ENCODE data around the gene CDH16. TPM values are rescaled to one million over a fixed set of nuclear protein-coding genes. Genes with fewer than 3 reads are reported as not detected.

The CDH16 gene
- total and polyA plus RNA-seq, 2 experiments from 2014 or later: not detected

DNA sequence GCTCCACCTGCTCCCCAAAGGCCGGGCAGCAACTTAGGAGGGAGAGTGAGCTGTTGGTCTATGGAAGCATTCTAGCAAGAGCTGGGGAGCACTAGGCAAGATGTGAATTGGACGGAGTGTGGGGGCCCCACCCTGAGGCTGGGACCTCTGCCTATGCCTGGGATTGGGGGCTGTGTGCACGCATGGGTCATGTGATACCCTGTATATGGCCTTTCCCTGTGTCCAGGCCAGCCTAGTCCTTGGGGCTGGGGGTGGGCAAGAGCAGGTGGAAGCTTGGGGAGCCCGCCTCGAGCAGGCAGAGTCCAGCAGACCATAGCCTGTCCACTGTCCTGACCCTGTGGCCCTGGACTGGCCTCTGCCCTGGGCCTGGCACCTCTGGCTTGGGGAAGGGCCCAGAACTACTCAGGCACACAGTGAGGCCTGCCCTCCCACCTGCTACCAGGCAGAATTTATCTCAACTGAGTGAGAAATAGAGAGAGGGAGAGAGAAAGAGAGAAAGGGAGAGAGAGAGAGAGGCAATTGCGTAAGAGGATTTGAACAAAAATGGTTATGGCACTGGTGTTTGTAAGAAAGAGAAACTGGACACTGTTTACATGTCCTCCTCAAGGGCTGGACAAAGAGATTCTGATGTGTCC is 19.3 kb downstream of the CDH16 start:
- Histone ChIP-seq H3K79me2 (replicated peaks; ENCODE audit: insufficient read depth) (no peaks in the 10 kb centered on the region), H3K4me1 (ENCODE audit: insufficient read depth) (peaks cover 8% of the 10 kb centered on the region; the same call in 1 of the 2 replicates), H3K4me3 (no peak overlapping the region), H3K27me3 (ENCODE audit: insufficient read depth) (no peaks in the 10 kb centered on the region), H3K9me2 (ENCODE audit: insufficient read depth) (no peaks in the 10 kb centered on the region), H3K27ac (ENCODE audit: low read depth) (no peak overlapping the region), H3F3A (replicated peaks; ENCODE audit: low read depth) (0 out of 2 replicates have a peak, but pooled peaks cover 4% of the 10 kb centered on the region), H2AFZ (no peak overlapping the region), H4K20me1 (replicated peaks; ENCODE audit: insufficient read depth) (no peaks in the 10 kb centered on the region), H3K36me3 (ENCODE audit: insufficient read depth) (no peaks in the 10 kb centered on the region), H3K4me2 (no peak overlapping the region; the same call in 1 of the 2 replicates)
- Mint-ChIP-seq H3K4me1 (peaks cover 10% of the 10 kb centered on the region; the same call in 2 of the 3 replicates), H3K36me3 (ENCODE audit: low read depth) (no peaks in the 10 kb centered on the region), H3K4me3 (no peak overlapping the region; the same call in 2 of the 3 replicates), H3K27me3 (ENCODE audit: insufficient read depth, low read depth, poor library complexity) (peaks cover 11% of the 10 kb centered on the region), H3K27ac (no peak overlapping the region), H3K9me3 (no peaks in the 10 kb centered on the region; the same call in 2 of the 3 replicates)
- DNase-seq (ENCODE audit: low spot score) (no peak), ATAC-seq (no peak)
- TF ChIP-seq, protein P1, sequence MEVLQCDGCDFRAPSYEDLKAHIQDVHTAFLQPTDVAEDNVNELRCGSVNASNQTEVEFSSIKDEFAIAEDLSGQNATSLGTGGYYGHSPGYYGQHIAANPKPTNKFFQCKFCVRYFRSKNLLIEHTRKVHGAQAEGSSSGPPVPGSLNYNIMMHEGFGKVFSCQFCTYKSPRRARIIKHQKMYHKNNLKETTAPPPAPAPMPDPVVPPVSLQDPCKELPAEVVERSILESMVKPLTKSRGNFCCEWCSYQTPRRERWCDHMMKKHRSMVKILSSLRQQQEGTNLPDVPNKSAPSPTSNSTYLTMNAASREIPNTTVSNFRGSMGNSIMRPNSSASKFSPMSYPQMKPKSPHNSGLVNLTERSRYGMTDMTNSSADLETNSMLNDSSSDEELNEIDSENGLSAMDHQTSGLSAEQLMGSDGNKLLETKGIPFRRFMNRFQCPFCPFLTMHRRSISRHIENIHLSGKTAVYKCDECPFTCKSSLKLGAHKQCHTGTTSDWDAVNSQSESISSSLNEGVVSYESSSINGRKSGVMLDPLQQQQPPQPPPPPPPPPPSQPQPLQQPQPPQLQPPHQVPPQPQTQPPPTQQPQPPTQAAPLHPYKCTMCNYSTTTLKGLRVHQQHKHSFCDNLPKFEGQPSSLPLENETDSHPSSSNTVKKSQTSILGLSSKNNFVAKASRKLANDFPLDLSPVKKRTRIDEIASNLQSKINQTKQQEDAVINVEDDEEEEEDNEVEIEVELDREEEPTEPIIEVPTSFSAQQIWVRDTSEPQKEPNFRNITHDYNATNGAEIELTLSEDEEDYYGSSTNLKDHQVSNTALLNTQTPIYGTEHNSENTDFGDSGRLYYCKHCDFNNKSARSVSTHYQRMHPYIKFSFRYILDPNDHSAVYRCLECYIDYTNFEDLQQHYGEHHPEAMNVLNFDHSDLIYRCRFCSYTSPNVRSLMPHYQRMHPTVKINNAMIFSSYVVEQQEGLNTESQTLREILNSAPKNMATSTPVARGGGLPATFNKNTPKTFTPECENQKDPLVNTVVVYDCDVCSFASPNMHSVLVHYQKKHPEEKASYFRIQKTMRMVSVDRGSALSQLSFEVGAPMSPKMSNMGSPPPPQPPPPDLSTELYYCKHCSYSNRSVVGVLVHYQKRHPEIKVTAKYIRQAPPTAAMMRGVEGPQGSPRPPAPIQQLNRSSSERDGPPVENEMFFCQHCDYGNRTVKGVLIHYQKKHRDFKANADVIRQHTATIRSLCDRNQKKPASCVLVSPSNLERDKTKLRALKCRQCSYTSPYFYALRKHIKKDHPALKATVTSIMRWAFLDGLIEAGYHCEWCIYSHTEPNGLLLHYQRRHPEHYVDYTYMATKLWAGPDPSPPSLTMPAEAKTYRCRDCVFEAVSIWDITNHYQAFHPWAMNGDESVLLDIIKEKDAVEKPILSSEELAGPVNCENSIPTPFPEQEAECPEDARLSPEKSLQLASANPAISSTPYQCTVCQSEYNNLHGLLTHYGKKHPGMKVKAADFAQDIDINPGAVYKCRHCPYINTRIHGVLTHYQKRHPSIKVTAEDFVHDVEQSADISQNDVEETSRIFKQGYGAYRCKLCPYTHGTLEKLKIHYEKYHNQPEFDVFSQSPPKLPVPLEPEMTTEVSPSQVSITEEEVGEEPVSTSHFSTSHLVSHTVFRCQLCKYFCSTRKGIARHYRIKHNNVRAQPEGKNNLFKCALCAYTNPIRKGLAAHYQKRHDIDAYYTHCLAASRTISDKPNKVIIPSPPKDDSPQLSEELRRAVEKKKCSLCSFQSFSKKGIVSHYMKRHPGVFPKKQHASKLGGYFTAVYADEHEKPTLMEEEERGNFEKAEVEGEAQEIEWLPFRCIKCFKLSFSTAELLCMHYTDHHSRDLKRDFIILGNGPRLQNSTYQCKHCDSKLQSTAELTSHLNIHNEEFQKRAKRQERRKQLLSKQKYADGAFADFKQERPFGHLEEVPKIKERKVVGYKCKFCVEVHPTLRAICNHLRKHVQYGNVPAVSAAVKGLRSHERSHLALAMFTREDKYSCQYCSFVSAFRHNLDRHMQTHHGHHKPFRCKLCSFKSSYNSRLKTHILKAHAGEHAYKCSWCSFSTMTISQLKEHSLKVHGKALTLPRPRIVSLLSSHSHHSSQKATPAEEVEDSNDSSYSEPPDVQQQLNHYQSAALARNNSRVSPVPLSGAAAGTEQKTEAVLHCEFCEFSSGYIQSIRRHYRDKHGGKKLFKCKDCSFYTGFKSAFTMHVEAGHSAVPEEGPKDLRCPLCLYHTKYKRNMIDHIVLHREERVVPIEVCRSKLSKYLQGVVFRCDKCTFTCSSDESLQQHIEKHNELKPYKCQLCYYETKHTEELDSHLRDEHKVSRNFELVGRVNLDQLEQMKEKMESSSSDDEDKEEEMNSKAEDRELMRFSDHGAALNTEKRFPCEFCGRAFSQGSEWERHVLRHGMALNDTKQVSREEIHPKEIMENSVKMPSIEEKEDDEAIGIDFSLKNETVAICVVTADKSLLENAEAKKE (CRISPR knock-in tag; IDR thresholded peaks at IDR 0.05): no peak
- TF ChIP-seq, protein P2, sequence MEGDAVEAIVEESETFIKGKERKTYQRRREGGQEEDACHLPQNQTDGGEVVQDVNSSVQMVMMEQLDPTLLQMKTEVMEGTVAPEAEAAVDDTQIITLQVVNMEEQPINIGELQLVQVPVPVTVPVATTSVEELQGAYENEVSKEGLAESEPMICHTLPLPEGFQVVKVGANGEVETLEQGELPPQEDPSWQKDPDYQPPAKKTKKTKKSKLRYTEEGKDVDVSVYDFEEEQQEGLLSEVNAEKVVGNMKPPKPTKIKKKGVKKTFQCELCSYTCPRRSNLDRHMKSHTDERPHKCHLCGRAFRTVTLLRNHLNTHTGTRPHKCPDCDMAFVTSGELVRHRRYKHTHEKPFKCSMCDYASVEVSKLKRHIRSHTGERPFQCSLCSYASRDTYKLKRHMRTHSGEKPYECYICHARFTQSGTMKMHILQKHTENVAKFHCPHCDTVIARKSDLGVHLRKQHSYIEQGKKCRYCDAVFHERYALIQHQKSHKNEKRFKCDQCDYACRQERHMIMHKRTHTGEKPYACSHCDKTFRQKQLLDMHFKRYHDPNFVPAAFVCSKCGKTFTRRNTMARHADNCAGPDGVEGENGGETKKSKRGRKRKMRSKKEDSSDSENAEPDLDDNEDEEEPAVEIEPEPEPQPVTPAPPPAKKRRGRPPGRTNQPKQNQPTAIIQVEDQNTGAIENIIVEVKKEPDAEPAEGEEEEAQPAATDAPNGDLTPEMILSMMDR (conservative IDR thresholded peaks at IDR 0.05; ENCODE audit: low read depth in 2 of 2): no peak
- TF ChIP-seq EZH2phosphoT487 (IDR thresholded peaks at IDR 0.05; ENCODE audit: unreplicated experiment): no peak
- no peak for TF ChIP-seq EZH2 (IDR thresholded peaks at IDR 0.05; ENCODE audit: low read depth, unreplicated experiment)
- TF ChIP-seq ZNF331 (CRISPR knock-in tag; IDR thresholded peaks at IDR 0.05; ENCODE audit: low read depth): no peak
- TF ChIP-seq POLR2AphosphoS5 (IDR thresholded peaks at IDR 0.05; ENCODE audit: low read depth): no peak
- no peak for TF ChIP-seq ZNF114 (CRISPR knock-in tag; IDR thresholded peaks at IDR 0.05)
- TF ChIP-seq, protein P3, sequence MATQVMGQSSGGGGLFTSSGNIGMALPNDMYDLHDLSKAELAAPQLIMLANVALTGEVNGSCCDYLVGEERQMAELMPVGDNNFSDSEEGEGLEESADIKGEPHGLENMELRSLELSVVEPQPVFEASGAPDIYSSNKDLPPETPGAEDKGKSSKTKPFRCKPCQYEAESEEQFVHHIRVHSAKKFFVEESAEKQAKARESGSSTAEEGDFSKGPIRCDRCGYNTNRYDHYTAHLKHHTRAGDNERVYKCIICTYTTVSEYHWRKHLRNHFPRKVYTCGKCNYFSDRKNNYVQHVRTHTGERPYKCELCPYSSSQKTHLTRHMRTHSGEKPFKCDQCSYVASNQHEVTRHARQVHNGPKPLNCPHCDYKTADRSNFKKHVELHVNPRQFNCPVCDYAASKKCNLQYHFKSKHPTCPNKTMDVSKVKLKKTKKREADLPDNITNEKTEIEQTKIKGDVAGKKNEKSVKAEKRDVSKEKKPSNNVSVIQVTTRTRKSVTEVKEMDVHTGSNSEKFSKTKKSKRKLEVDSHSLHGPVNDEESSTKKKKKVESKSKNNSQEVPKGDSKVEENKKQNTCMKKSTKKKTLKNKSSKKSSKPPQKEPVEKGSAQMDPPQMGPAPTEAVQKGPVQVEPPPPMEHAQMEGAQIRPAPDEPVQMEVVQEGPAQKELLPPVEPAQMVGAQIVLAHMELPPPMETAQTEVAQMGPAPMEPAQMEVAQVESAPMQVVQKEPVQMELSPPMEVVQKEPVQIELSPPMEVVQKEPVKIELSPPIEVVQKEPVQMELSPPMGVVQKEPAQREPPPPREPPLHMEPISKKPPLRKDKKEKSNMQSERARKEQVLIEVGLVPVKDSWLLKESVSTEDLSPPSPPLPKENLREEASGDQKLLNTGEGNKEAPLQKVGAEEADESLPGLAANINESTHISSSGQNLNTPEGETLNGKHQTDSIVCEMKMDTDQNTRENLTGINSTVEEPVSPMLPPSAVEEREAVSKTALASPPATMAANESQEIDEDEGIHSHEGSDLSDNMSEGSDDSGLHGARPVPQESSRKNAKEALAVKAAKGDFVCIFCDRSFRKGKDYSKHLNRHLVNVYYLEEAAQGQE (IDR thresholded peaks at IDR 0.05; ENCODE audit: unreplicated experiment): no peak
- TF ChIP-seq NANOG (IDR thresholded peaks at IDR 0.05; ENCODE audit: borderline replicate concordance): no peak

Measured in GM23338 (cell line).